CD4-positive, alpha-beta T cell (primary cell): Measurements from ENCODE around the gene XPO1. TPM values are rescaled to one million over a fixed set of nuclear protein-coding genes. Genes with fewer than 3 reads are reported as not detected.
"Not testable (repeated sequence)": the region's sequence is repeated elsewhere in the genome, so short reads cannot be mapped to it uniquely, and the experiment has no call there.

Experiments
- ATAC-seq: fragments of 200-7000 bp; cut with Tn5 transposase; one replicate; pipeline ENCODE4 v1.10.0; 2022; ENCODE audit warnings: mild to moderate bottlenecking; ENCODE audit not compliant: poor library complexity
- CTCF ChIA-PET: fragments of 350-600 bp; sonication (Branson Sonifier 250); formaldehyde crosslinking; loops from one replicate; lab custom pipeline; 2021; ENCODE audit warnings: antibody characterized with exemption, inconsistent platforms; lab: Charles Lee
- POLR2A ChIA-PET: fragments of 350-600 bp; sonication (Branson Sonifier 250); formaldehyde crosslinking; loops from one replicate; lab custom pipeline; 2021; ENCODE audit warnings: antibody characterized with exemption, inconsistent platforms; lab: Charles Lee
- DNase-seq, 14 experiments: peaks; one replicate each; pipeline ENCODE4 v3.0.0-alpha.2; 2013 to 2020; ENCODE audit warnings: mixed read lengths in 2 of 14
- H3K27ac ChIP-seq, 2 donors: one replicate each; pipeline versions ENCODE4 v1.5.1 to v1.7.0; 2013; ENCODE audit warnings: low read length in 2 of 2, low read depth in 1 of 2, mild to moderate bottlenecking in 1 of 2
- H3K27me3 ChIP-seq, 2 experiments: 1 replicate in 1 of 2; 2 replicates in 1 of 2; pipeline versions ENCODE4 v1.6.1 to v1.7.0; 2013; ENCODE audit warnings: low read length in 2 of 2, control low read depth in 1 of 2, mild to moderate bottlenecking in 1 of 2, moderate library complexity in 1 of 2; ENCODE audit not compliant: insufficient read depth in 2 of 2, control insufficient read depth in 1 of 2
- H3K36me3 ChIP-seq: one replicate; pipeline ENCODE4 v1.6.1; 2013; ENCODE audit warnings: low read length, control low read depth; ENCODE audit not compliant: insufficient read depth
- H3K4me1 ChIP-seq: one replicate; pipeline ENCODE4 v1.6.1; 2013; ENCODE audit warnings: low read length, control low read depth; ENCODE audit not compliant: insufficient read depth
- H3K4me3 ChIP-seq: one replicate; pipeline ENCODE4 v1.5.1; 2013; ENCODE audit warnings: mild to moderate bottlenecking, low read length, moderate library complexity
- H3K9me3 ChIP-seq, 2 experiments: 1 replicate in 1 of 2; 2 replicates in 1 of 2; pipeline versions ENCODE4 v1.6.1 to v1.7.0; 2013; ENCODE audit warnings: low read length in 2 of 2, mild to moderate bottlenecking in 2 of 2, control low read depth in 1 of 2, moderate library complexity in 1 of 2; ENCODE audit not compliant: control insufficient read depth in 1 of 2, insufficient read depth in 1 of 2
- H3K27ac Mint-ChIP-seq: one replicate; pipeline ENCODE4 v1.8.0; 2020; ENCODE audit warnings: mixed read lengths
- H3K27me3 Mint-ChIP-seq: one replicate; pipeline ENCODE4 v1.8.0; 2021; ENCODE audit warnings: mixed read lengths
- H3K36me3 Mint-ChIP-seq: one replicate; pipeline ENCODE4 v1.8.0; 2021; ENCODE audit warnings: low read depth, mixed read lengths
- H3K4me1 Mint-ChIP-seq: one replicate; pipeline ENCODE4 v1.8.0; 2021; ENCODE audit warnings: low read depth, mixed read lengths
- H3K4me3 Mint-ChIP-seq: one replicate; pipeline ENCODE4 v1.8.0; 2020; ENCODE audit warnings: mild to moderate bottlenecking, mixed read lengths
- H3K9me3 Mint-ChIP-seq: one replicate; pipeline ENCODE4 v1.8.0; 2020; ENCODE audit warnings: mixed read lengths
- intact Hi-C, 2 experiments: fragments of 100-400 bp; cut with DNase I in 1 of 2; cut with micrococcal nuclease in 1 of 2; formaldehyde crosslinking; loops; one replicate each; pipeline versions ENCODE4 v1.15.1 to v1.9.0; 2023 to 2025; cut with DNase I, micrococcal nuclease
- total RNA-seq, 174 experiments: library from RNA in 2 of 174; stranded (reverse) in 2 of 174; gene quantifications; one replicate each; pipeline ENCODE4 v1.2.3 and lab custom pipeline; 2021 to 2026
- TF ChIP-seq, protein P1 (sequence below): fragments of 200-600 bp; IDR thresholded peaks from one replicate; pipeline ENCODE4 v1.8.0; 2022; ENCODE audit warnings: antibody characterized with exemption, mild to moderate bottlenecking

The XPO1 gene
- total RNA-seq, 2 experiments from 2014 or later: 111 to 118 TPM

DNA sequence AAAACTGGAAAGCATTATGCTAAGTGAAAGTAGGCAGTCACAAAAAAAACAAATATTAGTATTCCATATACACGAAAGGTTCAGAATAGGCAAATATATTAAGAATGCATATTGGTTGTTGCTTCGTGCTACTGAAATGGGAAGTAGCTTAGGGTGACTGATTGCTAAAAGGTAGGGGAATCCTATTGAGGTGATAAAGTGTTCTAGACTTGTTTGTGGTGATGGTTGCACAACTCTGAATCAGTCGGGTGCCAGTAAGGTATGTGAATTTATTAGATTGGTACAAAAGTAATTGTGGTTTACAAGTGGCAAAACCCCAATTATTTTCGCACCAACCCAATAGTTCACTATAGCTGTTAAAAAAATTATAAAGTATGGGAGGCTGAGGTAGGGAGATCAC, 88.0 kb downstream of the XPO1 start:
- ATAC-seq (no peak), DNase-seq (peak in 1 of 14 experiments; percentile 36)
- ChIA-PET POLR2A (no interaction called here), CTCF (no interaction called here)
- intact Hi-C loops: no loop called here
- peaks cover 46% of the 10 kb centered on the region for H3K36me3 Mint-ChIP-seq
- Histone ChIP-seq H3K4me1 (peaks cover 24% of the 10 kb centered on the region), H3K36me3 (peaks cover 3% of the 10 kb centered on the region), H3K27me3 (no peaks in the 10 kb centered on the region), H3K27ac (no peak overlapping the region), H3K4me3 (no peak overlapping the region), H3K9me3 (no peaks in the 10 kb centered on the region)
- H3K4me1 Mint-ChIP-seq: peaks cover 62% of the 10 kb centered on the region
- TF ChIP-seq, protein P1, sequence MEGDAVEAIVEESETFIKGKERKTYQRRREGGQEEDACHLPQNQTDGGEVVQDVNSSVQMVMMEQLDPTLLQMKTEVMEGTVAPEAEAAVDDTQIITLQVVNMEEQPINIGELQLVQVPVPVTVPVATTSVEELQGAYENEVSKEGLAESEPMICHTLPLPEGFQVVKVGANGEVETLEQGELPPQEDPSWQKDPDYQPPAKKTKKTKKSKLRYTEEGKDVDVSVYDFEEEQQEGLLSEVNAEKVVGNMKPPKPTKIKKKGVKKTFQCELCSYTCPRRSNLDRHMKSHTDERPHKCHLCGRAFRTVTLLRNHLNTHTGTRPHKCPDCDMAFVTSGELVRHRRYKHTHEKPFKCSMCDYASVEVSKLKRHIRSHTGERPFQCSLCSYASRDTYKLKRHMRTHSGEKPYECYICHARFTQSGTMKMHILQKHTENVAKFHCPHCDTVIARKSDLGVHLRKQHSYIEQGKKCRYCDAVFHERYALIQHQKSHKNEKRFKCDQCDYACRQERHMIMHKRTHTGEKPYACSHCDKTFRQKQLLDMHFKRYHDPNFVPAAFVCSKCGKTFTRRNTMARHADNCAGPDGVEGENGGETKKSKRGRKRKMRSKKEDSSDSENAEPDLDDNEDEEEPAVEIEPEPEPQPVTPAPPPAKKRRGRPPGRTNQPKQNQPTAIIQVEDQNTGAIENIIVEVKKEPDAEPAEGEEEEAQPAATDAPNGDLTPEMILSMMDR: no peak
- no peak overlapping the region for H3K4me3 Mint-ChIP-seq
- H3K9me3 Mint-ChIP-seq: no peaks in the 10 kb centered on the region
- no peak overlapping the region for H3K27ac Mint-ChIP-seq
- H3K27me3 Mint-ChIP-seq: no peaks in the 10 kb centered on the region

DNA sequence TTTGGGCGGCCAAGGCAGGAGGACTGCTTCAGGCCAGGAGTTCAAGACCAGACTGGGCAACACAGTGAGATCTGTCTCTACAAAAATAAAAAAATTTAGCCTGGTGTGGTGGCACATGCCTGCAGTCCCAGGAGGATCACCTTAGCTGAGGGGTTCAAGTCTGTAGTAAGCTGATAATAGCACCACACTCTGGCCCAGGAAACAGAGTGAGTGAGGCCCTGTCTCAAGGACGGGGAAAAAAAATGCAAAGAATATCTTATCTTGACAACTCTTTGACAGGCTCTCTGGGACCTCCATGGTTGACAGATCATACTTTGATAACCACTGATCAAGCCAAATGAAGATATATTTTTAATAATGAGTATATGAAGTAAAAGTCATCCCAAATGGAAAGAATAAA, 89.9 kb downstream of the XPO1 start:
- H3K4me1 ChIP-seq: peaks cover 29% of the 10 kb centered on the region
- ChIA-PET CTCF (no interaction called here), POLR2A (no interaction called here)
- Mint-ChIP-seq H3K36me3 (peaks cover 65% of the 10 kb centered on the region), H3K4me3 (no peak overlapping the region), H3K4me1 (peaks cover 65% of the 10 kb centered on the region), H3K27ac (no peak overlapping the region), H3K27me3 (no peaks in the 10 kb centered on the region), H3K9me3 (no peaks in the 10 kb centered on the region)
- intact Hi-C loops: no loop called here
- H3K9me3 ChIP-seq: no peaks in the 10 kb centered on the region
- peaks cover 3% of the 10 kb centered on the region for H3K36me3 ChIP-seq
- TF ChIP-seq, protein P1: no peak
- DNase-seq (no peak), ATAC-seq (no peak)
- H3K27ac ChIP-seq: no peak overlapping the region
- no peak overlapping the region for H3K4me3 ChIP-seq
- no peaks in the 10 kb centered on the region for H3K27me3 ChIP-seq

DNA sequence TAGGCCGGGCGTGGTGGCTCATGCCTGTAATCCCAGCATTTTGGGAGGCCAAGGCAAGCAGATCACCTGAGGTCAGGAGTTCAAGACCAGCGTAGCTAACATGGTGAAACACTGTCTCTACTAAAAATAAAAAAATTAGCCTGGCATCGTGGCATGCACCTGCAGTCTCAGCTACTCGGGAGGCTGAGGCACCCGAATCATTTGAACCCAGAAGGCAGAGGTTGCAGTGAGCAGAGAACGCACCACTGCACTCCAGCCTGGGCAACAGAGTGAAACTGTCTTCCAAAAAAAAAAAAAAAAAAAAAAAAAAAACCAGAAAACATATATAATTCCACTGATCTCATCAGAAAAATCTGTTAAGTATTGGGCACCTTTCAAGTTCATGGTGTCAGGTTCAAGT, 91.2 kb downstream of the XPO1 start:
- H3K27ac ChIP-seq, H3K9me3 ChIP-seq, ATAC-seq, H3K4me3 Mint-ChIP-seq, H3K4me3 ChIP-seq, DNase-seq, H3K27ac Mint-ChIP-seq, intact Hi-C loops, H3K36me3 ChIP-seq, H3K27me3 Mint-ChIP-seq, H3K9me3 Mint-ChIP-seq, H3K27me3 ChIP-seq: not testable (repeated sequence)
- Mint-ChIP-seq H3K36me3 (peaks cover 70% of the 10 kb centered on the region), H3K4me1 (peaks cover 73% of the 10 kb centered on the region)
- CTCF ChIA-PET: interaction anchor here (0.6 to 1.7 kb wide), 3 partner anchors 21 to 714 kb away, joined by 3 to 5 read pairs (median 3); no protein-coding TSS in a partner anchor
- H3K4me1 ChIP-seq: peaks cover 23% of the 10 kb centered on the region
- POLR2A ChIA-PET: interaction anchor here (0.8 to 1.4 kb wide), 2 partner anchors 10 to 240 kb away, joined by 3 to 4 read pairs; no protein-coding TSS in a partner anchor
